Measurements from ENCODE around the gene MRGPRD.

MRGPRD gene

DNA sequence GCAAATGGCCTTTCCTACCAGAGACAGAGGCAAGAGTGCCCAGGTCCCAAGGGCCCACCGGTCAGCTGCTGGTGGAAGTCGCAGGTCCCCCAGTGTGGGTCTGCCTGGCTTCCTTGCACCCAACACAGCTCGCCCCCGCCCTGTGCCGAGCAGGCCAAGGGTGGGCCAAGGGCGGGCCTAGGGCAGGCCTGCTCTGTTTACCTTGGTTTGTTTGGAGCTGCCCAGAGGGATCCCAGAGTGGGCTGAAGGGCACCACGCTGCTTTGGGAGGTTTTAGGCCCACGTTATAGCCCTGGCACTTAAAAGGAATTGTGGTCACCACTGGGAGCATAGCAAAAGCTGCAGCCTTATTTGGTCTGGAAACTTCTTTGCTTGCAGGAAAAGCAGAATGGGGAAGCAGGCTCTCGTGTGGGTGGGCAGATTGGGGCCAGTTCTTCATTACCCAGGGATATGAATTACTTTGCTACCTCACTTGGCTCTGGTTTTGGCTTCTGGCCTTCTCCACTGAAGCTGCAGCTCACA lies 38.0 kb downstream of the MRGPRD start:
- DNase-seq (ENCODE audit: insufficient read length, low spot score) (no peak), FAIRE-seq (peak; percentile 60)
- TF ChIP-seq SPI1 (IDR thresholded peaks at IDR 0.05; ENCODE audit: low read depth, low read length) (peak; percentile 75), POLR2A (IDR thresholded peaks at IDR 0.05; ENCODE audit: low read depth, low read length) (no peak), POLR2AphosphoS5 (IDR thresholded peaks at IDR 0.05; ENCODE audit: low read depth, low read length) (no peak), TAF1 (IDR thresholded peaks at IDR 0.05; ENCODE audit: low read depth, low read length) (no peak), POU2F2 (IDR thresholded peaks at IDR 0.05; ENCODE audit: low read depth, low read length) (no peak), PAX5 (IDR thresholded peaks at IDR 0.05; ENCODE audit: insufficient read depth, low read length, severe bottlenecking) (no peak)

DNA sequence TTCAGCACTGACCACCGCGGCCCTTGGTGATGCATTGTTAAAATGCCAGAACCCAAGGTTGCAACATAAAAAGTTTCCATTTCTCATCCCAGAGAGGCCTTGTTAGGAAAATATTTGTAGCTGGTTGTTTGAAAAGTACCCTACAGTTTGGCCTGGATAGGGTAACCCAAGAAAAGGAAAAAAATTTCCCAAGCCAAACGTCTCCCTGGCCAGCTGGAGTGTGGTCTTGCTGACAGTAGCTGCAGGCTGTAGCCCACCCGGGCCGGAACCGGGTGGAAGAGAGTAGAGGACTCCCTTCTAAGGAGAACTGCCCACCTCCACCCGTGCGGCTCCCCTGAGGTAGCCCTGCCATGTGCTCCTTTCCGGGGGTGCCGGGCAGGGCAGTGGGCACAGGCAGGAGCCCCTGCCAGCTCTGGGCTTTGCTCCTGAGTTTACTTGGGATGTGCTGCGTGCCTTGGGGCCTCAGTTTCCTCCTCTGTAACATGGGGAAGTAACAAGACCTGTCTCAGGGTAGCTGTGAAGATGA lies 38.6 kb downstream of the MRGPRD start:
- FAIRE-seq, result no peak
- TF ChIP-seq POU2F2 (IDR thresholded peaks at IDR 0.05; ENCODE audit: low read depth, low read length), result no peak
- no peak for TF ChIP-seq TAF1 (IDR thresholded peaks at IDR 0.05; ENCODE audit: low read depth, low read length)
- TF ChIP-seq POLR2AphosphoS5 (IDR thresholded peaks at IDR 0.05; ENCODE audit: low read depth, low read length), result no peak
- TF ChIP-seq SPI1 (IDR thresholded peaks at IDR 0.05; ENCODE audit: low read depth, low read length), result no peak
- no peak for TF ChIP-seq PAX5 (IDR thresholded peaks at IDR 0.05; ENCODE audit: insufficient read depth, low read length, severe bottlenecking)
- DNase-seq (ENCODE audit: insufficient read length, low spot score), result no peak

- no peak for FAIRE-seq
- TF ChIP-seq TAF1 (IDR thresholded peaks at IDR 0.05; ENCODE audit: low read depth, low read length) (no peak), SPI1 (IDR thresholded peaks at IDR 0.05; ENCODE audit: low read depth, low read length) (no peak), POLR2AphosphoS5 (IDR thresholded peaks at IDR 0.05; ENCODE audit: low read depth, low read length) (no peak), POLR2A (IDR thresholded peaks at IDR 0.05; ENCODE audit: low read depth, low read length) (no peak), POU2F2 (IDR thresholded peaks at IDR 0.05; ENCODE audit: low read depth, low read length) (no peak), PAX5 (IDR thresholded peaks at IDR 0.05; ENCODE audit: insufficient read depth, low read length, severe bottlenecking) (no peak)
- DNase-seq (ENCODE audit: insufficient read length, low spot score), result no peak
Measured at GRCh38 chr11:68941324-68942094, 39.3 kb downstream of the MRGPRD start.

GRCh38 chr11:68940651-68941323 lies 40.0 kb downstream of the MRGPRD start:
- TF ChIP-seq POLR2A (IDR thresholded peaks at IDR 0.05; ENCODE audit: low read depth, low read length) (no peak), POU2F2 (IDR thresholded peaks at IDR 0.05; ENCODE audit: low read depth, low read length) (no peak), PAX5 (IDR thresholded peaks at IDR 0.05; ENCODE audit: insufficient read depth, low read length, severe bottlenecking) (no peak), SPI1 (IDR thresholded peaks at IDR 0.05; ENCODE audit: low read depth, low read length) (no peak), POLR2AphosphoS5 (IDR thresholded peaks at IDR 0.05; ENCODE audit: low read depth, low read length) (no peak), TAF1 (IDR thresholded peaks at IDR 0.05; ENCODE audit: low read depth, low read length) (no peak)
- no peak for FAIRE-seq
- no peak for DNase-seq (ENCODE audit: insufficient read length, low spot score)

- FAIRE-seq, result no peak
- no peak for DNase-seq (ENCODE audit: insufficient read length, low spot score)
- no peak for TF ChIP-seq POU2F2 (IDR thresholded peaks at IDR 0.05; ENCODE audit: low read depth, low read length)
- no peak for TF ChIP-seq PAX5 (IDR thresholded peaks at IDR 0.05; ENCODE audit: insufficient read depth, low read length, severe bottlenecking)
- TF ChIP-seq TAF1 (IDR thresholded peaks at IDR 0.05; ENCODE audit: low read depth, low read length), result no peak
- no peak for TF ChIP-seq POLR2A (IDR thresholded peaks at IDR 0.05; ENCODE audit: low read depth, low read length)
- no peak for TF ChIP-seq SPI1 (IDR thresholded peaks at IDR 0.05; ENCODE audit: low read depth, low read length)
- no peak for TF ChIP-seq POLR2AphosphoS5 (IDR thresholded peaks at IDR 0.05; ENCODE audit: low read depth, low read length)
Measured at GRCh38 chr11:68939583-68940555, 40.9 kb downstream of the MRGPRD start.

GRCh38 chr11:68938816-68939582 lies 41.8 kb downstream of the MRGPRD start:
- no peak for DNase-seq (ENCODE audit: insufficient read length, low spot score)
- TF ChIP-seq PAX5 (IDR thresholded peaks at IDR 0.05; ENCODE audit: insufficient read depth, low read length, severe bottlenecking), result no peak
- FAIRE-seq, result no peak

- FAIRE-seq (no peak), DNase-seq (ENCODE audit: insufficient read length, low spot score) (no peak)
- TF ChIP-seq PAX5 (IDR thresholded peaks at IDR 0.05; ENCODE audit: insufficient read depth, low read length, severe bottlenecking), result no peak
- TF ChIP-seq SPI1 (IDR thresholded peaks at IDR 0.05; ENCODE audit: low read depth, low read length), result no peak
- no peak for TF ChIP-seq TAF1 (IDR thresholded peaks at IDR 0.05; ENCODE audit: low read depth, low read length)
- no peak for TF ChIP-seq POU2F2 (IDR thresholded peaks at IDR 0.05; ENCODE audit: low read depth, low read length)
- TF ChIP-seq POLR2AphosphoS5 (IDR thresholded peaks at IDR 0.05; ENCODE audit: low read depth, low read length), result no peak
- TF ChIP-seq POLR2A (IDR thresholded peaks at IDR 0.05; ENCODE audit: low read depth, low read length), result no peak
Measured at GRCh38 chr11:68938088-68938487, 42.7 kb downstream of the MRGPRD start.
